ENCODE measurements around the gene DDX39B. TPM values are rescaled to one million over a fixed set of nuclear protein-coding genes. Genes with fewer than 3 reads are reported as not detected.
A peak's percentile ranks its signal among the peaks of the same experiment; 100 is the strongest.

The DDX39B gene
- total and polyA plus RNA-seq, 2 of the 8 experiments (the other 6 are each of a cell fraction or from before 2014, with no cell fraction given) = 780 to 1,164 TPM

DNA sequence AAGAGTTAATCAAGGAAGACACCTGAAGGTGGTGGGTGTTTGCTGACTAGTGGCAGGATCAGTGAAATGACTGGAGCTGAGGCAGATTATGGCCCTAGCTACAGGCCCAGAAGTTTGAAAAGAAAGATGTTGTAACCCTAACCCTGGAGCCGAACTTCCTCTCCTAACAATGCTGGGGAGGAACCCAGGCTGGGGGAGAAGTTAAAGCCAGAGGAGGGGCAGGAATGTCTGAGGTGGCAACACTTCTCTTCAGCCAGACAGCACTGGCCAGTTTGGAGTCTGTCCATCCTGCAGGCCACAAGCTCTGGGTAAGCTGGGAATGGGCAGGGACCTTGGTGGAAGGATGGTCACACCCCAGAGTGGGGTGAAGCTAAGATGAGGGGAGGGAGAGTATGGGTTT, 44.2 kb upstream of the DDX39B start, which contains the start of gene LST1:
LST1 (plus strand) TSS at position 270 of the 400 bp plus-strand sequence. CDS start 1,023 bp downstream, outside the sequence.
- no peak within 1 kb of the TSS for H3K27ac ChIP-seq (ENCODE audit: low read depth, low read length)
- H3K4me1 ChIP-seq (replicated peaks in 1 of 4; ENCODE audit: control insufficient read depth in 3 of 4, insufficient read depth in 4 of 4, low read length in 3 of 4) = peaks cover 0 to 7% (median 6%) of the 10 kb centered on the region in 4 experiments; a peak in 5 of 7 replicates
- no peak within 1 kb of the TSS for H3K9ac ChIP-seq (replicated peaks in 1 of 4; ENCODE audit: extremely low read depth in 1 of 4, low read depth in 3 of 4, low read length in 3 of 4)
- H2BK120ac ChIP-seq (replicated peaks; ENCODE audit: low read depth, low read length) = no peak within 1 kb of the TSS
- H3K4ac ChIP-seq (replicated peaks; ENCODE audit: insufficient read length, low read depth, low read length) = no peak within 1 kb of the TSS
- H3K4me2 ChIP-seq (ENCODE audit: insufficient read depth in 1 of 2, low read depth in 2 of 2, low read length in 2 of 2) = no peak within 1 kb of the TSS
- no peak within 1 kb of the TSS for H4K5ac ChIP-seq (ENCODE audit: insufficient read length, low read depth, low read length)
- no peak within 1 kb of the TSS for H2AFZ ChIP-seq (ENCODE audit: low read length)
- H3K14ac ChIP-seq (ENCODE audit: insufficient read length) = no peak within 1 kb of the TSS
- H4K91ac ChIP-seq (replicated peaks; ENCODE audit: insufficient read length, low read length) = no peak within 1 kb of the TSS
- H4K20me1 ChIP-seq (replicated peaks in 1 of 2; ENCODE audit: control insufficient read depth in 1 of 2, insufficient read depth in 2 of 2, low read length in 2 of 2) = no peaks in the 10 kb centered on the region
- no peaks in the 10 kb centered on the region for H3K79me1 ChIP-seq (ENCODE audit: low read depth, low read length)
- H2BK5ac ChIP-seq (ENCODE audit: low read depth, low read length) = no peak within 1 kb of the TSS
- 87% methylated on average over 1 of the region's 1 CpG; no CpG with 5 or more reads in 1 of the 2 experiments for WGBS, 2 experiments (ENCODE audit: extremely low coverage in 1 of 2, insufficient coverage in 1 of 2, insufficient read length in 1 of 2, insufficient replicate concordance in 2 of 2, low coverage in 1 of 2, low lambda C conversion rate in 2 of 2, missing lambda C conversion rate in 1 of 2)
- POLR2A ChIA-PET (ENCODE audit: partially characterized antibody) = interaction anchor here (0.9 to 3.9 kb wide), 8 partner anchors 8 to 57 kb away, joined by 3 to 16 read pairs (median 4); partner anchors contain the start of genes DDX39B, MCCD1, NFKBIL1 and TNF
- no peak within 1 kb of the TSS for H3K56ac ChIP-seq (replicated peaks; ENCODE audit: insufficient read length, low read depth, low read length)
- peak within 1 kb of the TSS; percentile 73 for H2BK15ac ChIP-seq (ENCODE audit: low read length)
- no peak for FAIRE-seq
- no peak within 1 kb of the TSS for H3K4me3 ChIP-seq (ENCODE audit: extremely low read depth in 1 of 4, insufficient read depth in 2 of 4, low read depth in 3 of 4, low read length in 4 of 4)
- H3K9me3 ChIP-seq (ENCODE audit: insufficient read depth in 2 of 2, low read depth in 1 of 2, low read length in 1 of 2) = no peaks in the 10 kb centered on the region
- H3K18ac ChIP-seq (ENCODE audit: extremely low read depth, low read length) = no peak within 1 kb of the TSS
- no peak within 1 kb of the TSS for H2BK12ac ChIP-seq (ENCODE audit: low read depth, low read length)
- H3K36me3 ChIP-seq (ENCODE audit: control insufficient read depth in 2 of 4, insufficient read depth in 4 of 4, low read length in 3 of 4) = no peaks in the 10 kb centered on the region
- peaks cover 4% of the 10 kb centered on the region; the same call in 1 of the 2 replicates for H3K23me2 ChIP-seq (ENCODE audit: low read depth, low read length)
- H3K79me2 ChIP-seq (ENCODE audit: control insufficient read depth in 1 of 2, insufficient read depth in 2 of 2, low read length in 2 of 2) = no peaks in the 10 kb centered on the region
- no peak within 1 kb of the TSS for H4K8ac ChIP-seq (ENCODE audit: extremely low read depth, insufficient read depth, low read length)
- no peak within 1 kb of the TSS for H3K23ac ChIP-seq (ENCODE audit: insufficient read length)
- no peak for DNase-seq (ENCODE audit: low read depth in 1 of 2, low spot score in 2 of 2)
- H2BK20ac ChIP-seq (ENCODE audit: low read length) = peak within 1 kb of the TSS; percentile 73
- no peak within 1 kb of the TSS for H2AK5ac ChIP-seq (ENCODE audit: low read depth, low read length)
- CTCF ChIA-PET (ENCODE audit: partially characterized antibody) = interaction anchor here (0.6 to 22.0 kb wide), 15 partner anchors 4 to 67 kb away, joined by 3 to 640 read pairs (median 6); partner anchors contain the start of genes AIF1, ATP6V1G2, LST1 and LTB
- no peaks in the 10 kb centered on the region; a peak in 2 of 7 replicates for H3K27me3 ChIP-seq (replicated peaks in 1 of 4; ENCODE audit: control insufficient read depth in 3 of 4, extremely low read depth in 1 of 4, insufficient read depth in 3 of 4, low read length in 3 of 4)
- TF ChIP-seq SIX5 (IDR thresholded peaks at IDR 0.05; ENCODE audit: low read depth, low read length) = no peak

Data from H1 (cell line).